HT1080 (cell line): ENCODE measurements around the gene SAMD4A. TPM values are rescaled to one million over a fixed set of nuclear protein-coding genes. Genes with fewer than 3 reads are reported as not detected.

Experiments used
- DNase-seq: peaks from one replicate; pipeline ENCODE4 v3.0.0-alpha.2; 2015; ENCODE audit warnings: low read depth
- total RNA-seq: library from RNA; depleted of rRNA; stranded (reverse); fragments of >200 nt; shearing (Covaris generic); gene quantifications from 2 replicates; pipeline ENCODE4 v1.2.3, GENCODE V29; 2014

The SAMD4A gene
- total RNA-seq, 1 experiment from 2014 or later = 16.3 TPM

DNA sequence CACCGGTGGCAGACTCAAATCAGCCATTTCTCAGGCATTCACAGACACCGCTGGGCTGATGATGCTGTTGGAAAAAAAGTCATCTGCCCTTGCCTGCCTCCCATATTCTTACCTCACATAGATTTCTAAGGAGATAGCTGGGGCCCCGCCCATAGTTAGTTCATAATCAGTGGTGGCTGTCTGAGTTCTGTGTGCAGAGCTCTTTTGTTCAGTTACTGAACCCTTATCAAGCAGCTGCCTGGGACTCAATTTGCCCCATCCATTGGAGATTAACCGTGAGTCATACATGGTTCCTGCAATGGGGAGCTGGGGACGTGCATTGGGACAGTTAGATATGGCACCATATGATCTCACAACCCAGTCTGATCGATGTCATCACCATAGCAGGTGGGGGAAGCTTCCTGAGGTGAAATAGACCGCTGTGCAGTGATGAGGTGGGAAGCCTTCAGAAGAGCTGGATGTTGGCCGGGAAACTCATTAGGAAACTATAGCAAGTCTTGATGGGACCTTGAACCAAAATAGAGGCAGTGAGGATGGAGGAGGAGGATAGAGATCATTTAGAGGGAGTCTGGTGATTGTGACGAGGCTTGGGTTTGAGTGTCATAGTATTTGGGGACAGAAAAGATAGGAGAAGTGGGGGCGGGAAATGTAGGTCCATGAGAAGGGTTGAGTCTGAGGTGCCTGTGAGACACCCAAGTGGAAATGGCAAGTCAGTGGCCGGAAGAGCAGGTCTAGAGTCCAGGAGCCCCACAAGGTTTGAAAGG lies 187.9 kb downstream of the SAMD4A start:
- no peak for DNase-seq

GRCh38 chr14:54756656-54757392 lies 189.9 kb downstream of the SAMD4A start:
- peak; percentile 18 for DNase-seq

- DNase-seq = no peak
Measured at GRCh38 chr14:54758041-54758440, 191.1 kb downstream of the SAMD4A start.

DNA sequence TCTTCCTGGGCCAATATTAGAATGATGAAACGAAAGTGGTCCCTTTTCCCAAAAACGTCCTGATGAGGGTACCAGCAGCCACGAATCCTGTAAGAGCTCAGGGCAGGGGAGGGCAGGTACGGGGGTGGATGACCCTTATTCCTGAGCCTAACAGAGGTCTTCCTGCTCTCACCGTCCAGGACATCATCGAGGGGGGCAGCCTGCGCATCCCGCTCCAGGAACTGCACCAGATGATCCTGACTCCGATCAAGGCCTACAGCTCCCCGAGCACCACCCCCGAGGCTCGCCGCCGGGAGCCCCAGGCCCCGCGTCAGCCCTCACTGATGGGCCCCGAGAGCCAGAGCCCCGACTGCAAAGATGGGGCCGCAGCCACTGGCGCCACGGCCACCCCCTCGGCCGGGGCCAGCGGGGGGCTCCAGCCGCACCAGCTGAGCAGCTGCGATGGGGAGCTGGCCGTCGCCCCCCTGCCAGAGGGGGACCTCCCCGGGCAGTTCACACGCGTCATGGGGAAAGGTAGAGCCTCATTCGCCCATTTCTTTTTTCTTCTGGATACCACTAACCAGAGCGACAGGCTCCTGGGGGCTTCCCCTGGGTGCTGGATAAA lies 193.2 kb downstream of the SAMD4A start:
- no peak for DNase-seq

DNA sequence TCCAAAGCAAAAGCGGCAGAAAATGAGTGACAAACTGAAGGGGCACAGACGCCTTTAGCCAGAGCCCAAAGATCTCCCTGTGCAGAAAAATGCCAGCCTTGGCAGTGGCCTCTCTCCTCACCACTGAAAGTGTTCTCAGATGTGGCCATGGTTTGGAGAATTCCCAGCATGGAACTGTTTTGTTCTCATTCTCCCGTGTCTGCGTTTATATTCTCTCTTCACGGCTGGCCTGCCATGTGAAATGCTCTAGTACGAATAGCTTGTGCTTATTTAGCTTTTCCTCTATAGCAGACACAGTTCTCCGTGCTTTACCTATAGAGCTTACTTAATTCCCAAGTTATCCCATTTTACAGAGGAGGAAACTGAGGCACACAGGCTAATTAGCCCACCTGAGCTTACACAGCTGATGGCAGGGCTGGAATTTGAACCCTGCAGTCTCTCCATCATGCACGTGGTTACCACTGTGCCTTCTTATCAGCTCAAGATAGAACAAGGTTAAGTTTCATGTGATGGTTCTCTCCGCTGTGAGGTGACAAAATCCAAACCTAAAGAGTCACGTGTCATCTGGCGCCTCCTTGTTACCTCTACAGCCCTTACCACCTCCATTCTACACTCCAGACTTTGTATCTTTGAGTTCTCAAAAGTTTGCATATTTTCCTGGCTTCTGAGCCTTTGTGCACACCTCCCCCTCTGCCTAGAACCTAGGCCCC lies 194.1 kb downstream of the SAMD4A start:
- DNase-seq = no peak

GRCh38 chr14:54761835-54762234 lies 194.9 kb downstream of the SAMD4A start:
- DNase-seq = no peak

DNA sequence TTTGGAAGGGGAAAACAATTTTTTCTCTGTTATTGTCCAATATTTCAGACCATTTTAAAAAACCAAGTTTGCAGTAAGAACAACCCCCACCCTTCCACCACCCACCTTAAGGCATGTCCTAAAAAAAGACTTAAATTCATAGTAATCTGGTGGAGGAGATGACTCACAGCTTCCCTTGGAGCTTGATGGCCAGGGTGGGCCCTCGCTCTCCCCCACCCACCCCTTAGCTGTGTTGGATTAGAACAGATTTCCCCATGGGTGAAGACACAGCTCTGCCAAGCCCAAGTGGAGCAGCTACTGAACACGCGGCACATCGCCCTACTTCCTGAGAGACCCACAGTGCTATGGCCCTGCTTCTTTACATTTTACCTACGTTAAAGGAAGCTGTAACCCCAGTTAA lies 195.4 kb downstream of the SAMD4A start:
- DNase-seq = peak; percentile 29

DNA sequence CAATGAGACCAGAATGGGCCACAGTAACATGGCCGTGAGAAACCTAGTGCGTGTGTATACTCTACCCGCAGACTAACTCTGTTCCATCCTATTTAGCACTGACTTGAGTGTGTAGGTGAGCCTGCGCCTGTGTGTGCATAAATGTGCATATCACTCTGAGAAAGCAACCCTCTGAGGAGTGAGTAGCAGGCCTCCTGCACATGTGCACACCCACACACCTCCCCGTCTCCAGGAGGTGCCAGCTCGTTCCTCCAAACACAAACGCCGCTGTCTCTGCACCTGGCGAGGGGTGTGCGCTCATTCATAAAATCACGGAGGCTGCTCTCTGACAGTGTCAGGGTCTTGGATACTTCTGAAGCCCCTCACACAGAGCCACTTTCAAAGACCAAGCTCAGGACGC lies 196.8 kb downstream of the SAMD4A start:
- DNase-seq = no peak

GRCh38 chr14:54766276-54767138 lies 199.6 kb downstream of the SAMD4A start:
- DNase-seq = no peak

GRCh38 chr14:54767139-54767431 lies 200.2 kb downstream of the SAMD4A start:
- no peak for DNase-seq

GRCh38 chr14:54767450-54767849 lies 200.5 kb downstream of the SAMD4A start:
- DNase-seq = no peak

DNA sequence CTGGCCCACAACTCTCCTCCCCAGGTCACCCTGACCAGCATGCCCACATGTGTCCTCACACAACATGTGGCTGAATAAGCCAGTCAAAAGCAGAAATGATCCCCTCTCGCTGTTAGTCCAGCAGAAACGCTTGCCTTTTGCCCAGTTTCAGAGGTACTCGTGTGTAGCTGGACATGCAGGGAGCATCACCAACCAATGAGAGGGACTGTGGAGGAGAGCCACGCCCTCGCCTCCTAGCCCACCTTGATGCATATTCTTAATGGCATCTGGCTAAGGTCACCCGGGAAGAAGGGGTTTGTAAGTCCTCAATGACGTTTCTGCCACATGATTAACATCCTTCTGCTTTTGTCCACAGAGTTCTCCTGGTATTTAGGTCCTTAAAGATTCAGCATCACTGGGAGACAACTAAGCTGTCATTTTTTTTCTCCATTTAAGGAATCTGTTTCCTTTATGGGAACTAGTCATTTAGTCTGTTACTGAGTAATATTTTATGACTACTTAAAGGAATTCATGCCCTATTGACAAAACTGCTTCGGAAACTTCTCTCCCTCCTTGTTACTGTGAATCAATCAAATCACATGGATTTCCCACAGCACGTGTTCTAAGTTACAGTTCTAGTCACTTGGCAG lies 201.7 kb downstream of the SAMD4A start:
- DNase-seq = no peak

DNA sequence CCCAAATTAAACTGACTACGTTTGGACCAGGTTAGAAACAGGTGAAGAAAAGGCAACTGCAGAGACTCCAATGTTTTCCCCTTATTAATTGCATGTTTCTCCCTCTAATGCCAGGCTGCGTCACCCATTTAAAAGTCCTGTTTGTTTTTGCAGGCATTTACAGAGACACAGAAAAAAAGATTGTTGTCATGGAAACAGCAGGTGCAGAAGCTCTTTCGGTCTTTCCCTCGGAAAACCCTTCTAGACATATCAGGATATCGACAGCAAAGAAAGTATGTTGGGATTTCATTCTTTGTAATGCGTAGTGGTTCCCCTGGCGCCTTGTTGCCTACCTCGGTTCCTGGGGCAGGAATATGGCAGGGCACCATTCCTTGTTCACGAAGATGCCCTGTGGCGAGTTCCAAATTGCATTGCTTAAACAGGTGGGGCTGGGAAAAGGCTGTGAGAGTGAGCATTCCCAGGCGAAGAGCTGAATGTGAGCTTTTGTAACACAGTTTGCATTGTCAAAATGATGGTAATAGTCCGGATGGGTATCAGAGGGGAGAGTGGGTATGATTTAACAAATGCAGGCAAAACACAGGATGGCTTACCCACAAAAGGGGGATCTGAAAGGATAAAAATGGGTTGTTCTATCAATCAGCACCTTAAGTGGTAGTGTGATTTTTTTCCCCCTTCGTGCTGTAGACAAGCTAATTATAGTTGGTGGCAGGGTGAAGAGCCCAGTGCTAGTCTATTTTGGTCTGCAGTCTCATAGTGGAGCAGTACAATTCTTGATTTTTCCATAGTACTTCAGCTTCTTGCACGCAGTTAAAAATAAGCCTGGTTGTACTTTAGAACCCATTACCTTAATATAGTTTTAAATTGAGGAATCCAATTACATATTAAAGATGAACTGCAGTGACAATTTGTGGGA lies 203.3 kb downstream of the SAMD4A start:
- DNase-seq = no peak

DNA sequence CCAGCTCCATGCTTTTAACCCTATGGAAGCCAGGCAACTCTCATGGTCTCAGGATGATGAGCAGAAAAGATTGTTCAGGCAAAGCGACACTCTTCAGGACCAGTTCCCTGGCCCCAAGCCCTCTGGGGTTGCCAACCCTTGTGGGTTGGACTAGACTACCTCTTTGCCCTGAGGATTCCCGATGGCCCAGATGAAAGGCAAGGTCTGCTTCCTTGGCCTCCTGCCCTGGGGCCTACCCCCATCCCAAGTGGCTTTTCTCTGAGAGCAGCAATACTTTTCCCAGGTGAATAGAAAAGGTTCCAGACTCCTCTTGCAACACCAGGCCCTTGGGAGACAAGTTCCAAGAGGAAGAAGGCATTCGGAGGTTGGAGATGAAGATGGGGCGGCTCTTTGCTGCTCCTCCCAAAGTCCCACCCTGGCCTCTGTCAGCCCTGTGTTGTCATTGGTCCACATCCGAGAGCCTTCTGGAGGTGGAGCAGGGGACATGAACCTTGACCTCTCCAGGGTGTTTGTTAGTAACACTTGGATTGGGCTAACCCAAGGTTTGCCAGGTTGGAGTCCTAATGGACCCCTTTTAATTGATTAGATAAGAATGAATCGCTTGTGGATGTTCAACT lies 204.6 kb downstream of the SAMD4A start:
- DNase-seq = no peak

DNA sequence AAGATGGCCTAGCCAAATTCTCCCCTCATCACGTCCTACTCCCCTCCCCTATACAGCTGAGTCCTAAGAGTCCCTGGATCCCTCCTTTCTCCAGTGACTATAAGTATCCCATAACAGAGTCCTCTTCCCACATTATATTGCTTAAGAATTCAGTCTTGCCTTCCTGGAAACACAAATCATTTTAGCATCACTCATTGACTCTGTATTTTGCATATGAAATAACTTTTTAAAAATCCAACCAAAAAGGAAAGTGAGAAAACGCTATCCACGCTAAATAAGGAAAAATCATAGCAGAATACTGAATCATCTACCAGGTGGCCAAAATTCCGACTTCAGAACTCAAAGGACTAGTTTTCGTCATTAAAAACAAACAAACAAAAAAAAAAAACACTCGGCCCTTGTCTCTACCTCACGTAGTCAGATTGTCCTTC lies 205.5 kb downstream of the SAMD4A start:
- DNase-seq = peak; percentile 8

DNA sequence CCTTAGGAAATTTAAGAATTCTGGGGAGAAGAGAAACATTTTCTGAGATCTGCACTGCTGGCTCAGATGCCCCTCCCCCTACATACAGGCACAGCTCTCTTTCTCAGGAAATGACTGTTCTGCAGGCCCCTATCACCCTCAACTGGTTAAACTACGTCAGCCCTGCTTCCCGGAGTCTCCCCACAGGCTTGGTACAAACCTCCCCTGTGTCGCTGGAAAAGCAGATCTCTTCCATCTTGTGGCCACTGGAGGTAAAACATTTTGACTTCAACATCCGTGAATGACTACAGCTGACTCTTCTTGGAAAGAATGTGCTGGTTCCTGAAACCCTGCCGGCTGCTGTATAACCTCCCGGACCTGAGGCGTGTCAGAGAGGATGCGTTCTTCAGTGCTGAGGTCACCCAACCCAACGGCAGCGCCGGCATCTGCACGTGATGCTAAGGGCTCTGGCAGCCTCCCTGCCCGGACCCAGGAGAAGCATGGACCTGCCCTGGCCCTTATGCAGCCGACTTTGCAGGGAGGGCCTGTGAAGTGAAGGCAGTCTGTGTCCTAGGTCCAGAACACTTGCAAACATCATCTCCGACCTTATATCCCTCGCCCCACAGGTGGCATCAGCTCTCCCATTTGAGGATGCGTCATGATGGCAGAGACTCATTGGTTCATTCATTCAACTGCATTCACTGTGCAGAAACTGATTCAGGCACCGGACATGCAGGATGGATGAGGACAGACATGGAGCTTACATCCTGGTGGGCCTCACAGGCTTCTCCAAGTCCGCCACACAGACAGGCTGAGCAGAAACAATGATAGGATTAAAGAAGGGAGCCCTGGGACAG lies 206.5 kb downstream of the SAMD4A start:
- peak; percentile 99 for DNase-seq

DNA sequence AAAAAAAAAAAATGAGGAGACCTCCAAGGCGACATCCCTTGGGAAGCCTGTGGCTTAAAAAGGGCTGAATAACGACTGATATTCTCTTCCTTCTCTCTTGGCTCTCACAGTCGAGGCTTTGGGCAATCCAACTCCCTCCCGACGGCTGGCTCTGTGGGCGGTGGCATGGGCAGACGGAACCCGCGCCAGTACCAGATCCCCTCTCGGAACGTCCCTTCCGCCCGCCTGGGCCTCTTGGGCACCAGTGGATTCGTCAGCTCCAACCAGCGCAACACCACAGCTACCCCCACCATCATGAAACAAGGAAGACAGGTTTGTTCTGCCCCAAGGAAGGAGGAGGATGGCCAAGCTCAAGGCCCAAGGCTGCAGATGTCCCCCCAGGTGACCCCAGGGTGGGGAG lies 207.9 kb downstream of the SAMD4A start:
- DNase-seq = no peak
